GM23338 (cell line): ENCODE results near the gene UGT2B10.

Experiments
- CREB1 ChIP-seq: fragments of 250-450 bp; sonication (Bioruptor Pico); IDR thresholded peaks from 2 replicates; pipeline ENCODE4 v1.5.0; 2020; ENCODE audit warnings: low read depth, mild to moderate bottlenecking, moderate library complexity
- CTCF ChIP-seq, 2 experiments: fragments of 200-600 bp in 1 of 2; sonication (generic) in 1 of 2; conservative IDR thresholded peaks; 2 replicates each; pipeline versions ENCODE4 v1.5.1 to v1.6.1; 2016 to 2017; ENCODE audit warnings: antibody characterized with exemption in 2 of 2, low read depth in 2 of 2, mild to moderate bottlenecking in 2 of 2, moderate library complexity in 1 of 2
- ETS1 ChIP-seq: IDR thresholded peaks from 2 replicates; pipeline ENCODE4 v1.6.1; 2016; ENCODE audit warnings: antibody characterized with exemption
- EZH2 ChIP-seq: fragments of 200-600 bp; sonication (generic); IDR thresholded peaks from one replicate; pipeline ENCODE4 v1.8.0; 2017; ENCODE audit warnings: antibody characterized with exemption, mild to moderate bottlenecking, low read depth; ENCODE audit not compliant: unreplicated experiment
- EZH2phosphoT487 ChIP-seq: fragments of 200-600 bp; sonication (generic); IDR thresholded peaks from one replicate; pipeline ENCODE4 v1.8.1; 2018; ENCODE audit warnings: antibody characterized with exemption; ENCODE audit not compliant: unreplicated experiment
- POLR2AphosphoS5 ChIP-seq: IDR thresholded peaks from 2 replicates; pipeline ENCODE4 v1.6.1; 2016; ENCODE audit warnings: antibody characterized with exemption, low read depth
- TF ChIP-seq, protein P1 (sequence below): IDR thresholded peaks from one replicate; pipeline ENCODE4 v1.6.1; 2018; ENCODE audit warnings: antibody characterized with exemption; ENCODE audit not compliant: unreplicated experiment

- TF ChIP-seq CTCF (conservative IDR thresholded peaks at IDR 0.05; ENCODE audit: low read depth in 2 of 2) (no peak), ETS1 (no peak), POLR2AphosphoS5 (no peak), EZH2 (no peak), EZH2phosphoT487 (no peak), CREB1 (no peak)
- TF ChIP-seq, protein P1, sequence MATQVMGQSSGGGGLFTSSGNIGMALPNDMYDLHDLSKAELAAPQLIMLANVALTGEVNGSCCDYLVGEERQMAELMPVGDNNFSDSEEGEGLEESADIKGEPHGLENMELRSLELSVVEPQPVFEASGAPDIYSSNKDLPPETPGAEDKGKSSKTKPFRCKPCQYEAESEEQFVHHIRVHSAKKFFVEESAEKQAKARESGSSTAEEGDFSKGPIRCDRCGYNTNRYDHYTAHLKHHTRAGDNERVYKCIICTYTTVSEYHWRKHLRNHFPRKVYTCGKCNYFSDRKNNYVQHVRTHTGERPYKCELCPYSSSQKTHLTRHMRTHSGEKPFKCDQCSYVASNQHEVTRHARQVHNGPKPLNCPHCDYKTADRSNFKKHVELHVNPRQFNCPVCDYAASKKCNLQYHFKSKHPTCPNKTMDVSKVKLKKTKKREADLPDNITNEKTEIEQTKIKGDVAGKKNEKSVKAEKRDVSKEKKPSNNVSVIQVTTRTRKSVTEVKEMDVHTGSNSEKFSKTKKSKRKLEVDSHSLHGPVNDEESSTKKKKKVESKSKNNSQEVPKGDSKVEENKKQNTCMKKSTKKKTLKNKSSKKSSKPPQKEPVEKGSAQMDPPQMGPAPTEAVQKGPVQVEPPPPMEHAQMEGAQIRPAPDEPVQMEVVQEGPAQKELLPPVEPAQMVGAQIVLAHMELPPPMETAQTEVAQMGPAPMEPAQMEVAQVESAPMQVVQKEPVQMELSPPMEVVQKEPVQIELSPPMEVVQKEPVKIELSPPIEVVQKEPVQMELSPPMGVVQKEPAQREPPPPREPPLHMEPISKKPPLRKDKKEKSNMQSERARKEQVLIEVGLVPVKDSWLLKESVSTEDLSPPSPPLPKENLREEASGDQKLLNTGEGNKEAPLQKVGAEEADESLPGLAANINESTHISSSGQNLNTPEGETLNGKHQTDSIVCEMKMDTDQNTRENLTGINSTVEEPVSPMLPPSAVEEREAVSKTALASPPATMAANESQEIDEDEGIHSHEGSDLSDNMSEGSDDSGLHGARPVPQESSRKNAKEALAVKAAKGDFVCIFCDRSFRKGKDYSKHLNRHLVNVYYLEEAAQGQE, result no peak
These were observed 1.6 kb downstream of the UGT2B10 start for GRCh38 chr4:68817386-68817785.
